ENCODE data around the gene CNN1.

DNA sequence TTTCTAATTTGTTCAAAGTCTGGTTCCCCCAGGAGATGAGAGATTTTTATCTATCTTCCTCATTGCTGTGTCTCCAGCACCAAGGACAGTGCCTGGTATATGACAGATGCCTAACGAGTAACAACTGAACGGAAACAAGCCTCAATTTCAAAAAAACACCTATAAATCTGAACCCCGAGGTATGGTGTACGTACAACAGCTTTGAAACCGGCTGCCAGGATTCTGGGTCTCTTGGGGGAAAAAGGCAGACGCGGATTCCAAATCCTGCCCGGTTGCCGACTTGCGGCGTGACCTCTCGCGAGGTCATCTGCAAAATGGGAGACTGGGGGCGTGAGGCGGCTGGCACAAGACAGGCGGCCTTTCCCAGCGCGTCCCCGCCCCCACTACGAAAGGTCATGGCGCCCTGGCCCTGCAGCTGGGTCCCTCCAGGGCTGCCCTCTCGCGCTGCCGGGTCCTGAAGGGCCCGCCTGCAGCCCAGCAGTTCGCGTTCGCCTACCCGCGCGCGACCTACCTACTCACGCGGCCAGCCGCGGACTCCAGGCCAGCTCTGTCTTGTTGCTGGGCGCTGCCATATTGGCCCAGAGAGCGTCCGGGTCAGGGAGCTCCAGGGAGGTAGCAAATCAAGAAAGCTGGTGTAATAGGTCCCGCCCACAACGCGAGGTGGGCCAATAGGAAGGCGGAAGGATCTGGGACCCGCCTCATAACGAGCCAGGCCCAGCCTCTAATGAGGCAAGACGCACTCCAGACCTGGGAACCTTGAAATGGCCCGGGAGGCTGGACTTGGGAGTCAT lies 9.9 kb upstream of the CNN1 start, which contains the start of gene ECSIT:
- no peak for TF ChIP-seq GATA2 (IDR thresholded peaks at IDR 0.05; ENCODE audit: low read depth, low read length)
- TF ChIP-seq GATA3 (IDR thresholded peaks at IDR 0.05; ENCODE audit: low read depth, low read length) = no peak

Data from SH-SY5Y (cell line).